Measurements from ENCODE around the gene MYO3B.
"Not testable (repeated sequence)": the region's sequence is repeated elsewhere in the genome, so short reads cannot be mapped to it uniquely, and the experiment has no call there.

Gene MYO3B

GRCh38 chr2:170270278-170270864 is 92.4 kb downstream of the MYO3B start:
- no peak overlapping the region for H3K27ac ChIP-seq
- no peaks in the 10 kb centered on the region for H3K9me3 ChIP-seq (ENCODE audit: low read depth, low read length)
- TF ChIP-seq FOXP2 (optimal IDR thresholded peaks at IDR 0.05; ENCODE audit: control extremely low read depth, extremely low read length, insufficient read depth) (no peak), POLR2AphosphoS5 (IDR thresholded peaks at IDR 0.05; ENCODE audit: borderline replicate concordance, low read depth, low read length) (no peak), EZH2 (IDR thresholded peaks at IDR 0.05) (no peak)
- no peak overlapping the region for H3K4me3 ChIP-seq
- H3K36me3 ChIP-seq (ENCODE audit: insufficient read depth, low read length) = no peaks in the 10 kb centered on the region
- no peak for DNase-seq (ENCODE audit: low read depth, low spot score)
- H3K9ac ChIP-seq (ENCODE audit: insufficient read length) = no peak overlapping the region

GRCh38 chr2:170271340-170271739 is 93.4 kb downstream of the MYO3B start:
- DNase-seq (ENCODE audit: low read depth, low spot score) = no peak
- Histone ChIP-seq H3K9ac (ENCODE audit: insufficient read length) (no peak overlapping the region), H3K4me3 (no peak overlapping the region), H3K36me3 (ENCODE audit: insufficient read depth, low read length) (no peaks in the 10 kb centered on the region), H3K9me3 (ENCODE audit: low read depth, low read length) (no peaks in the 10 kb centered on the region), H3K27ac (no peak overlapping the region)
- no peak for TF ChIP-seq FOXP2 (optimal IDR thresholded peaks at IDR 0.05; ENCODE audit: control extremely low read depth, extremely low read length, insufficient read depth)
- TF ChIP-seq EZH2 (IDR thresholded peaks at IDR 0.05) = no peak
- no peak for TF ChIP-seq POLR2AphosphoS5 (IDR thresholded peaks at IDR 0.05; ENCODE audit: borderline replicate concordance, low read depth, low read length)

GRCh38 chr2:170276056-170276455 is 98.1 kb downstream of the MYO3B start:
- Histone ChIP-seq H3K9me3 (ENCODE audit: low read depth, low read length) (no peaks in the 10 kb centered on the region), H3K27ac (no peak overlapping the region), H3K4me3 (no peak overlapping the region), H3K36me3 (ENCODE audit: insufficient read depth, low read length) (no peaks in the 10 kb centered on the region), H3K9ac (ENCODE audit: insufficient read length) (no peak overlapping the region)
- DNase-seq (ENCODE audit: low read depth, low spot score) = no peak
- TF ChIP-seq EZH2 (IDR thresholded peaks at IDR 0.05) = no peak
- no peak for TF ChIP-seq POLR2AphosphoS5 (IDR thresholded peaks at IDR 0.05; ENCODE audit: borderline replicate concordance, low read depth, low read length)
- no peak for TF ChIP-seq FOXP2 (optimal IDR thresholded peaks at IDR 0.05; ENCODE audit: control extremely low read depth, extremely low read length, insufficient read depth)

GRCh38 chr2:170276925-170277629 is 99.1 kb downstream of the MYO3B start:
- H3K36me3 ChIP-seq (ENCODE audit: insufficient read depth, low read length) = no peaks in the 10 kb centered on the region
- no peak for DNase-seq (ENCODE audit: low read depth, low spot score)
- TF ChIP-seq FOXP2 (optimal IDR thresholded peaks at IDR 0.05; ENCODE audit: control extremely low read depth, extremely low read length, insufficient read depth) = no peak
- no peak for TF ChIP-seq EZH2 (IDR thresholded peaks at IDR 0.05)
- no peak for TF ChIP-seq POLR2AphosphoS5 (IDR thresholded peaks at IDR 0.05; ENCODE audit: borderline replicate concordance, low read depth, low read length)
- H3K9me3 ChIP-seq (ENCODE audit: low read depth, low read length) = no peaks in the 10 kb centered on the region
- H3K27ac ChIP-seq = no peak overlapping the region
- H3K9ac ChIP-seq (ENCODE audit: insufficient read length) = no peak overlapping the region
- H3K4me3 ChIP-seq = no peak overlapping the region

- TF ChIP-seq FOXP2 (optimal IDR thresholded peaks at IDR 0.05; ENCODE audit: control extremely low read depth, extremely low read length, insufficient read depth) (no peak), EZH2 (IDR thresholded peaks at IDR 0.05) (no peak), POLR2AphosphoS5 (IDR thresholded peaks at IDR 0.05; ENCODE audit: borderline replicate concordance, low read depth, low read length) (no peak)
- DNase-seq (ENCODE audit: low read depth, low spot score) = no peak
- H3K27ac ChIP-seq = no peak overlapping the region
- H3K36me3 ChIP-seq (ENCODE audit: insufficient read depth, low read length) = no peaks in the 10 kb centered on the region
- no peak overlapping the region for H3K4me3 ChIP-seq
- no peak overlapping the region for H3K9ac ChIP-seq (ENCODE audit: insufficient read length)
- no peaks in the 10 kb centered on the region for H3K9me3 ChIP-seq (ENCODE audit: low read depth, low read length)
These were observed 100.0 kb downstream of the MYO3B start for GRCh38 chr2:170277951-170278350.

GRCh38 chr2:170279615-170280014 is 101.7 kb downstream of the MYO3B start:
- H3K9ac ChIP-seq (ENCODE audit: insufficient read length); H3K9me3 ChIP-seq (ENCODE audit: low read depth, low read length); H3K4me3 ChIP-seq; H3K36me3 ChIP-seq (ENCODE audit: insufficient read depth, low read length); H3K27ac ChIP-seq; DNase-seq (ENCODE audit: low read depth, low spot score): not testable (repeated sequence)

GRCh38 chr2:170282851-170283250 is 104.9 kb downstream of the MYO3B start:
- TF ChIP-seq EZH2 (IDR thresholded peaks at IDR 0.05) (no peak), FOXP2 (optimal IDR thresholded peaks at IDR 0.05; ENCODE audit: control extremely low read depth, extremely low read length, insufficient read depth) (no peak), POLR2AphosphoS5 (IDR thresholded peaks at IDR 0.05; ENCODE audit: borderline replicate concordance, low read depth, low read length) (no peak)
- no peak for DNase-seq (ENCODE audit: low read depth, low spot score)

GRCh38 chr2:170284205-170284604 is 106.3 kb downstream of the MYO3B start:
- no peak for DNase-seq (ENCODE audit: low read depth, low spot score)
- H3K27ac ChIP-seq = no peak overlapping the region
- H3K36me3 ChIP-seq (ENCODE audit: insufficient read depth, low read length) = no peaks in the 10 kb centered on the region
- no peak overlapping the region for H3K4me3 ChIP-seq
- no peak overlapping the region for H3K9ac ChIP-seq (ENCODE audit: insufficient read length)
- no peaks in the 10 kb centered on the region for H3K9me3 ChIP-seq (ENCODE audit: low read depth, low read length)
- TF ChIP-seq POLR2AphosphoS5 (IDR thresholded peaks at IDR 0.05; ENCODE audit: borderline replicate concordance, low read depth, low read length) = no peak
- no peak for TF ChIP-seq FOXP2 (optimal IDR thresholded peaks at IDR 0.05; ENCODE audit: control extremely low read depth, extremely low read length, insufficient read depth)
- no peak for TF ChIP-seq EZH2 (IDR thresholded peaks at IDR 0.05)

More at GRCh38 chr2:170282851-170283250, 104.9 kb downstream of the MYO3B start:
- Histone ChIP-seq H3K4me3 (no peak overlapping the region), H3K36me3 (ENCODE audit: insufficient read depth, low read length) (no peaks in the 10 kb centered on the region), H3K9me3 (ENCODE audit: low read depth, low read length) (no peaks in the 10 kb centered on the region), H3K27ac (no peak overlapping the region), H3K9ac (ENCODE audit: insufficient read length) (no peak overlapping the region)

GRCh38 chr2:170288859-170289258 is 110.9 kb downstream of the MYO3B start:
- no peak for TF ChIP-seq POLR2AphosphoS5 (IDR thresholded peaks at IDR 0.05; ENCODE audit: borderline replicate concordance, low read depth, low read length)
- TF ChIP-seq EZH2 (IDR thresholded peaks at IDR 0.05) = no peak
- no peak for TF ChIP-seq FOXP2 (optimal IDR thresholded peaks at IDR 0.05; ENCODE audit: control extremely low read depth, extremely low read length, insufficient read depth)
- Histone ChIP-seq H3K4me3 (no peak overlapping the region), H3K27ac (no peak overlapping the region), H3K36me3 (ENCODE audit: insufficient read depth, low read length) (no peaks in the 10 kb centered on the region), H3K9me3 (ENCODE audit: low read depth, low read length) (no peaks in the 10 kb centered on the region), H3K9ac (ENCODE audit: insufficient read length) (no peak overlapping the region)
- DNase-seq (ENCODE audit: low read depth, low spot score) = no peak
